Activated T-cell treated with anti-CD3 and anti-CD28 coated beads, Interleukin-2, amount 50 U/mL, for 72 hours (primary cell): ENCODE measurements around the gene MYO10. TPM values are rescaled to one million over a fixed set of nuclear protein-coding genes. Genes with fewer than 3 reads are reported as not detected.
"Not testable (repeated sequence)": the region's sequence is repeated elsewhere in the genome, so short reads cannot be mapped to it uniquely, and the experiment has no call there.

ENCODE experiments used
- ATAC-seq, 2 donors: fragments of 150-1000 bp; cut with Tn5 transposase; replicated peaks in 1 of 2; 2 replicates each; pipeline ENCODE4 v1.10.0; 2021; ENCODE audit warnings: moderate library complexity in 2 of 2, mild to moderate bottlenecking in 1 of 2
- DNase-seq, 2 donors: peaks; one replicate each; pipeline ENCODE4 v3.0.0; 2021 to 2022; ENCODE audit warnings: mixed read lengths in 1 of 2
- H3K27ac Mint-ChIP-seq: one replicate; pipeline ENCODE4 v1.8.0; 2022; ENCODE audit warnings: mild to moderate bottlenecking, moderate library complexity, mixed read lengths
- H3K27me3 Mint-ChIP-seq: one replicate; pipeline ENCODE4 v1.8.0; 2022; ENCODE audit warnings: low read depth, mixed read lengths
- H3K36me3 Mint-ChIP-seq, 2 donors: one replicate each; pipeline ENCODE4 v1.8.0; 2022; ENCODE audit warnings: mixed read lengths in 2 of 2, mild to moderate bottlenecking in 1 of 2; ENCODE audit not compliant: insufficient read depth in 2 of 2
- H3K4me1 Mint-ChIP-seq: one replicate; pipeline ENCODE4 v1.8.0; 2022; ENCODE audit warnings: low read depth, mixed read lengths
- H3K4me3 Mint-ChIP-seq, 2 donors: one replicate each; pipeline ENCODE4 v1.8.0; 2022; ENCODE audit warnings: mild to moderate bottlenecking in 2 of 2, mixed read lengths in 2 of 2, moderate library complexity in 2 of 2
- H3K9me3 Mint-ChIP-seq, 2 donors: one replicate each; pipeline ENCODE4 v1.8.0; 2022; ENCODE audit warnings: mixed read lengths in 2 of 2
- total RNA-seq, 2 donors: library from RNA; stranded (reverse); gene quantifications; one replicate each; pipeline ENCODE4 v1.2.3, GENCODE V29; 2022

Gene MYO10
- total RNA-seq, 2 donors from 2014 or later = 0.43 to 0.97 TPM

DNA sequence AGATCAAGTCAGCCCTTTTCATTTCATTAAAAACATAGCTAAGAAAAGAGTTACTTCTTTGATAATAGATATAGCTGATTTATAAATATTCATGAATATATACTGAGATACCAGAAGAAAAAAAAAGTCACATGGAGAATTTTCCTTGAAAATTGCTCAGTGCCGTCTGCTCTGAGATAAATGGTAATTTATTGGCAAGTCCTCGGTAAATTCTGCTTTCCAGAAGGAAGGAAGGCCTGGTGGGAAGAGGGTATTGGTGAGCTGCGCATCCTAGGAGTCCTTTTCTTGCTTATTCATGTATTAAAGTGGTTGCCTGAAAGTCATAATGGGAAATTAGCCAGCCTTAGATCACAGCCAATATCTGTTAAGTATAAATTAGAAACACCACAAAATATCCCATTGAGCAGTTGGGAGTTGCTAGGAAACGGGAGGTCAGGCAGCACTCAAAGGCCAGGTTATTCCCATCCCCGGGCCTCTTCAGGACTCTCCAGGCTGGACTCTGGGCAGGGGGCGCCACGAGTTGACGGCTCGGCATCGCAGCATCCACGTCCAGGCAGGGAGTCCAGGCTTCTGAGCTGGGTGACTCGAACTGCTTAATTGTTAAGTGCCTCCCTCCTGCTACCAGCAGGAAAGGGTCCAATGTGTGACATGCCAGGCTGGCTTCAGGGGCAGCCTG lies 202.6 kb downstream of the MYO10 start:
- Mint-ChIP-seq H3K9me3 (no peaks in the 10 kb centered on the region), H3K27ac (no peak overlapping the region), H3K4me3 (no peak overlapping the region), H3K4me1 (no peaks in the 10 kb centered on the region), H3K36me3 (no peaks in the 10 kb centered on the region), H3K27me3 (peaks cover 13% of the 10 kb centered on the region)
- ATAC-seq = no peak
- no peak for DNase-seq

DNA sequence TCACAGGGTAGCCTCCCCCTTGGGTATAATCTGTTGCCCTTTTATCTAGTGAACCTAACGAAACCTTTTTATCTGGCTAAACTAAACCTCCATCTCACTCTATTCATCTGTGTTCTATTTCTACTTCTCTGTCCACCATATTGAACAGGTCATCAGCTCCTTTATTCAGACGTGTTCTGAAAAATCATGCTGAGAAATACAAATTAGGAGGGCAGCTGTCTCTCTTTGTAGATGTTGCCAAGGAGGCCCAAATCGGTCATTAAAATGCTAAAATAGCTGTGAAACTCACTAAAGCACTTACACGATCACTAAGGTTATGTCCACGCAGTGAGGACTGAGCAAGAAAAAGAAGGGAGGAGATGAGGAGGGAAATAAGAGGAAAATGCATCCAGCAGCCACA lies 203.7 kb downstream of the MYO10 start:
- H3K27ac Mint-ChIP-seq = no peak overlapping the region
- H3K27me3 Mint-ChIP-seq = peaks cover 6% of the 10 kb centered on the region
- H3K36me3 Mint-ChIP-seq = no peaks in the 10 kb centered on the region
- ATAC-seq (no peak), DNase-seq (no peak)
- no peaks in the 10 kb centered on the region for H3K4me1 Mint-ChIP-seq
- H3K9me3 Mint-ChIP-seq = no peaks in the 10 kb centered on the region
- H3K4me3 Mint-ChIP-seq = no peak overlapping the region

DNA sequence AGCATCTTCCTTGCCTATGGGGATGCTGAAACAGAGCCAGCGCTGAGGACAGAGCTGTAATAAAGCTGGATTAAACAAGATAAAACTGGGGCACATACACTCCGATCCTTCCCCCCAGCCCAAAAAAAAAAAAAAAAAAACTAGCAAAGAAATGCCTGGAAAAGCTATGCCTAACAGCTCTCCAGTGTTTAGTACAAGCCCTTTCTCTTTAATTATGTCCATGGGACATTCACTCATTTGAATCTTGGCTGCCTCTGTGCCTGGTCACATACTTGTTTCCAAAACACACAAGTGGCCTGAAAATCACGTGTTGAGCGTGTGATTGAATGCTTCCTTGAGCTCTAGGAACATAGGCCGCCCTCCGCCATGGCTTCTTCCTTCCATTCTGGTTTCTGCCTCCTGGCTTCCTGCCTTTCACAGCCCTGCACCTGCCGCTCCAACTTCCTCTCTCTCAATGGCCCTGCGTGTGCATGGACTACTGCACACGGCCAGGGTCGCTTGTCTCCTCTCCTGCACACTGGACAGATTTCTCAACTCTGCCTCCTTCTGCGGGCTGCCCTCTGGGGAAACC lies 208.2 kb downstream of the MYO10 start:
- Mint-ChIP-seq H3K4me1 (peaks cover 9% of the 10 kb centered on the region), H3K9me3 (peaks cover 2 to 3% of the 10 kb centered on the region in 2 donors), H3K36me3 (no peaks in the 10 kb centered on the region), H3K27ac (no peak overlapping the region), H3K4me3 (no peak overlapping the region), H3K27me3 (peaks cover 6% of the 10 kb centered on the region)
- ATAC-seq = no peak
- DNase-seq = no peak

GRCh38 chr5:16726538-16726946 lies 209.5 kb downstream of the MYO10 start:
- H3K27me3 Mint-ChIP-seq = peaks cover 12% of the 10 kb centered on the region
- peaks cover 9% of the 10 kb centered on the region for H3K4me1 Mint-ChIP-seq
- peak; percentile 21 to 28 for DNase-seq
- peaks cover 2 to 3% of the 10 kb centered on the region in 2 donors for H3K9me3 Mint-ChIP-seq
- no peak overlapping the region for H3K27ac Mint-ChIP-seq
- peak; percentile 67 to 84 for ATAC-seq
- H3K36me3 Mint-ChIP-seq = no peaks in the 10 kb centered on the region
- H3K4me3 Mint-ChIP-seq = no peak overlapping the region

- no peak overlapping the region for H3K4me3 Mint-ChIP-seq
- H3K27me3 Mint-ChIP-seq = peaks cover 8% of the 10 kb centered on the region
- no peaks in the 10 kb centered on the region for H3K36me3 Mint-ChIP-seq
- ATAC-seq (no peak), DNase-seq (no peak)
- no peak overlapping the region for H3K27ac Mint-ChIP-seq
- H3K9me3 Mint-ChIP-seq = peaks cover 2 to 3% of the 10 kb centered on the region in 2 donors
- H3K4me1 Mint-ChIP-seq = peaks cover 9% of the 10 kb centered on the region
These were observed 210.5 kb downstream of the MYO10 start for GRCh38 chr5:16725575-16725974.

GRCh38 chr5:16723821-16724220 lies 212.3 kb downstream of the MYO10 start:
- Mint-ChIP-seq H3K36me3 (no peaks in the 10 kb centered on the region), H3K4me3 (no peak overlapping the region), H3K27me3 (peaks cover 5% of the 10 kb centered on the region), H3K9me3 (peaks cover 2 to 3% of the 10 kb centered on the region in 2 donors), H3K27ac (no peak overlapping the region), H3K4me1 (peaks cover 9% of the 10 kb centered on the region)
- DNase-seq (no peak), ATAC-seq (no peak)

- Mint-ChIP-seq H3K27ac (no peak overlapping the region), H3K4me3 (no peak overlapping the region), H3K4me1 (peaks cover 9% of the 10 kb centered on the region), H3K36me3 (no peaks in the 10 kb centered on the region), H3K27me3 (peaks cover 5% of the 10 kb centered on the region), H3K9me3 (peaks cover 2 to 3% of the 10 kb centered on the region in 2 donors)
- no peak for ATAC-seq
- no peak for DNase-seq
These were observed 214.0 kb downstream of the MYO10 start for GRCh38 chr5:16722097-16722495.

GRCh38 chr5:16721151-16722096 lies 214.7 kb downstream of the MYO10 start:
- DNase-seq = no peak
- H3K4me1 Mint-ChIP-seq = peaks cover 3% of the 10 kb centered on the region
- H3K27ac Mint-ChIP-seq = no peak overlapping the region
- H3K9me3 Mint-ChIP-seq = peaks cover 2 to 3% of the 10 kb centered on the region in 2 donors
- peaks cover 5% of the 10 kb centered on the region for H3K27me3 Mint-ChIP-seq
- no peak overlapping the region for H3K4me3 Mint-ChIP-seq
- no peak for ATAC-seq
- H3K36me3 Mint-ChIP-seq = no peaks in the 10 kb centered on the region

DNA sequence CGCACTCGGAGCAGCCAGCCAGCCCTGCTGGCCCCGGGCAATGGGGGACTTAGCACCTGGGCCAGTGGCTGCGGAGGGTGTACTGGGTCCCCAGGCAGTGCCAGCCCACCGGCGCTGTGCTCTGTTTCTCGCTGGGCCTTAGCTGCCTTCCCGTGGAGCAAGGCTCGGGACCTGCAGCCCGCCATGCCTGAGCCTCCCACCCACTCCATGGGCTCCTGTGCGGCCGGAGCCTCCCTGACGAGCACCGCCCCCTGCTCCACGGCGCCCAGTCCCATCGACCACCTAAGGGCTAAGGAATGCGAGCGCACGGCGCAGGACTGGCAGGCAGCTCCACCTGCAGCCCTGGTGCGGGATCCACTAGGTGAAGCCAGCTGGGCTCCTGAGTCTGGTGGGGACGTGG lies 218.1 kb downstream of the MYO10 start:
- not testable (repeated sequence) for H3K9me3 Mint-ChIP-seq, H3K27ac Mint-ChIP-seq, H3K27me3 Mint-ChIP-seq, DNase-seq, H3K36me3 Mint-ChIP-seq, H3K4me1 Mint-ChIP-seq, ATAC-seq, H3K4me3 Mint-ChIP-seq

GRCh38 chr5:16713386-16713928 lies 222.6 kb downstream of the MYO10 start:
- ATAC-seq (no peak), DNase-seq (no peak)
- Mint-ChIP-seq H3K27me3 (no peaks in the 10 kb centered on the region), H3K36me3 (no peaks in the 10 kb centered on the region), H3K4me1 (no peaks in the 10 kb centered on the region), H3K9me3 (no peaks in the 10 kb centered on the region), H3K27ac (no peak overlapping the region), H3K4me3 (peak overlapping the region in 1 of 2 donors; percentile 0)

GRCh38 chr5:16712620-16713019 lies 223.5 kb downstream of the MYO10 start:
- Mint-ChIP-seq H3K36me3 (no peaks in the 10 kb centered on the region), H3K4me3 (no peak overlapping the region), H3K27ac (no peak overlapping the region), H3K27me3 (no peaks in the 10 kb centered on the region), H3K4me1 (no peaks in the 10 kb centered on the region), H3K9me3 (no peaks in the 10 kb centered on the region)
- ATAC-seq (no peak), DNase-seq (no peak)

- DNase-seq (no peak), ATAC-seq (no peak)
- Mint-ChIP-seq H3K27me3 (no peaks in the 10 kb centered on the region), H3K9me3 (no peaks in the 10 kb centered on the region), H3K27ac (no peak overlapping the region), H3K36me3 (no peaks in the 10 kb centered on the region), H3K4me1 (no peaks in the 10 kb centered on the region), H3K4me3 (no peak overlapping the region)
These were observed 223.9 kb downstream of the MYO10 start for GRCh38 chr5:16712178-16712577.
